ENCODE results near the gene ALDH3B1.

- TF ChIP-seq, protein P1, sequence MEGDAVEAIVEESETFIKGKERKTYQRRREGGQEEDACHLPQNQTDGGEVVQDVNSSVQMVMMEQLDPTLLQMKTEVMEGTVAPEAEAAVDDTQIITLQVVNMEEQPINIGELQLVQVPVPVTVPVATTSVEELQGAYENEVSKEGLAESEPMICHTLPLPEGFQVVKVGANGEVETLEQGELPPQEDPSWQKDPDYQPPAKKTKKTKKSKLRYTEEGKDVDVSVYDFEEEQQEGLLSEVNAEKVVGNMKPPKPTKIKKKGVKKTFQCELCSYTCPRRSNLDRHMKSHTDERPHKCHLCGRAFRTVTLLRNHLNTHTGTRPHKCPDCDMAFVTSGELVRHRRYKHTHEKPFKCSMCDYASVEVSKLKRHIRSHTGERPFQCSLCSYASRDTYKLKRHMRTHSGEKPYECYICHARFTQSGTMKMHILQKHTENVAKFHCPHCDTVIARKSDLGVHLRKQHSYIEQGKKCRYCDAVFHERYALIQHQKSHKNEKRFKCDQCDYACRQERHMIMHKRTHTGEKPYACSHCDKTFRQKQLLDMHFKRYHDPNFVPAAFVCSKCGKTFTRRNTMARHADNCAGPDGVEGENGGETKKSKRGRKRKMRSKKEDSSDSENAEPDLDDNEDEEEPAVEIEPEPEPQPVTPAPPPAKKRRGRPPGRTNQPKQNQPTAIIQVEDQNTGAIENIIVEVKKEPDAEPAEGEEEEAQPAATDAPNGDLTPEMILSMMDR (IDR thresholded peaks at IDR 0.05), result no peak
- no peak for TF ChIP-seq POLR2AphosphoS5 (IDR thresholded peaks at IDR 0.05)
These were observed 66.4 kb downstream of the ALDH3B1 start for GRCh38 chr11:68076371-68077042.
